Loucy (cell line): Measurements from ENCODE around the gene DGCR2.

Source experiments
- EZH2phosphoT487 ChIP-seq: fragments of 200-600 bp; IDR thresholded peaks from 2 replicates; pipeline ENCODE4 v1.6.1; 2018; ENCODE audit warnings: antibody characterized with exemption, mild to moderate bottlenecking, moderate library complexity, borderline replicate concordance
- TF ChIP-seq, protein P1 (sequence below): fragments of 200-600 bp; sonication (generic); conservative IDR thresholded peaks from 2 replicates; pipeline ENCODE4 v1.5.1; 2014; ENCODE audit warnings: mild to moderate bottlenecking, antibody characterized with exemption, low read length

DNA sequence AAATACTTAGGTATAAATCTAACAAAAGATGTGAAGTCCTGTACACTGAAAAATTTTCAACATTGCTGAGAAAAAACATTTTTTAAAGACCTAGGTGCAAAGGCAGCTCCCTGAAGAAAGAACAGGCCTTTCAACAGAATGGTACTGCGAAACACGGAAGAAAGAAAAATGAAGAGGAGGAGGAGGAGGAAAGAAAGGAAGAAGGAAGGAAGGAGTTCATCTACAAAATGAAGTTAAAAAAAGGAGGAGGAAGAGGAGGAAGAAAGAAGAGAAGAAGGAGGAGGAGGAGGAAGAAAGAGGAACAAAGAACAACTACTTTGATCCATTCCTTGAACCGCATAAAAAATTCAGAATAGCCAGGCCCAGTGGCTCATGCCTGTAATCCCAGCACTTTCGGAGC lies 29.5 kb downstream of the DGCR2 start:
- TF ChIP-seq, protein P1, sequence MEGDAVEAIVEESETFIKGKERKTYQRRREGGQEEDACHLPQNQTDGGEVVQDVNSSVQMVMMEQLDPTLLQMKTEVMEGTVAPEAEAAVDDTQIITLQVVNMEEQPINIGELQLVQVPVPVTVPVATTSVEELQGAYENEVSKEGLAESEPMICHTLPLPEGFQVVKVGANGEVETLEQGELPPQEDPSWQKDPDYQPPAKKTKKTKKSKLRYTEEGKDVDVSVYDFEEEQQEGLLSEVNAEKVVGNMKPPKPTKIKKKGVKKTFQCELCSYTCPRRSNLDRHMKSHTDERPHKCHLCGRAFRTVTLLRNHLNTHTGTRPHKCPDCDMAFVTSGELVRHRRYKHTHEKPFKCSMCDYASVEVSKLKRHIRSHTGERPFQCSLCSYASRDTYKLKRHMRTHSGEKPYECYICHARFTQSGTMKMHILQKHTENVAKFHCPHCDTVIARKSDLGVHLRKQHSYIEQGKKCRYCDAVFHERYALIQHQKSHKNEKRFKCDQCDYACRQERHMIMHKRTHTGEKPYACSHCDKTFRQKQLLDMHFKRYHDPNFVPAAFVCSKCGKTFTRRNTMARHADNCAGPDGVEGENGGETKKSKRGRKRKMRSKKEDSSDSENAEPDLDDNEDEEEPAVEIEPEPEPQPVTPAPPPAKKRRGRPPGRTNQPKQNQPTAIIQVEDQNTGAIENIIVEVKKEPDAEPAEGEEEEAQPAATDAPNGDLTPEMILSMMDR: no peak
- no peak for TF ChIP-seq EZH2phosphoT487
